Loucy (cell line): Measurements from ENCODE around the gene EPHA6.

Experiments
- CTCF ChIP-seq: fragments of 200-600 bp; sonication (generic); conservative IDR thresholded peaks from 2 replicates; pipeline ENCODE4 v1.5.1; 2014; ENCODE audit warnings: mild to moderate bottlenecking, antibody characterized with exemption, low read length
- EZH2phosphoT487 ChIP-seq: fragments of 200-600 bp; IDR thresholded peaks from 2 replicates; pipeline ENCODE4 v1.6.1; 2018; ENCODE audit warnings: antibody characterized with exemption, mild to moderate bottlenecking, moderate library complexity, borderline replicate concordance

DNA sequence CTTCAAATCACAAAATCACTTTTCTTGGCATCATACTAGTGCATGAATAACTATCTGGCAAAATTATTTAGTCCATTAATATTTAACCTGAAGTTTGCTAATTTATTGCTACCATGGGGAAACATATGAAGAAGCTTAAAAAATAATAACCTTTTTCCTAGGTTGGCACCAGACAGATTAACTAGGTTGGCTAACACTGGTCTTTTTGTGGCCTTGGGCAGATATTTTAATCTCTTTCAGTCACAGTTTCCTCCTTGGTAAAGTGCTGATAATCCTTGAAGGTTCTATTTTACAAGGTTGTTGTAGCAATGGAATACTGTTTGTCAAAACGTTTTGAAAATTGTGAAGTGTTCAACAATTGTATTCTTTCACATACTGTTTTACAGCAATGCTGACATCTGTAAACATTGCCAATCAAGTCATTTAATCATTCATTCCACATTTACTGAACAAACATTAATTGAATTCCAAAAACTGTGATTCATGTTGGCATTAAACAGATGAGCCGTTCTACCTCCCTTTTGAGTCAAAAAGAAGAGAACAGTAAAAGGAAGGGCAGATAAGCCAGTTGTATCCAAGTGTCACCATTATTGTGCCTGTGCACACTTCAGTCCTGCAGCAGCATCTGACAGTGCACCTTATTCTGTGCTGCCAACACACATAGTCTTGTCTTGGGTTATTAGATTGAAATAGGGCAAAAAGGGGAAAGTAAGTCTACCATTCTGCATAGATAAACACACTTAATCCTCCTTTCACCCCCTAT, 21.9 kb downstream of the EPHA6 start:
- TF ChIP-seq CTCF (no peak), EZH2phosphoT487 (no peak)
